ENCODE data around the gene MRPS23. TPM values are rescaled to one million over a fixed set of nuclear protein-coding genes. Genes with fewer than 3 reads are reported as not detected.

Gene MRPS23
- polyA plus RNA-seq, 2 of the 4 experiments (the other 2 are of a cell fraction) = 110 to 153 TPM

DNA sequence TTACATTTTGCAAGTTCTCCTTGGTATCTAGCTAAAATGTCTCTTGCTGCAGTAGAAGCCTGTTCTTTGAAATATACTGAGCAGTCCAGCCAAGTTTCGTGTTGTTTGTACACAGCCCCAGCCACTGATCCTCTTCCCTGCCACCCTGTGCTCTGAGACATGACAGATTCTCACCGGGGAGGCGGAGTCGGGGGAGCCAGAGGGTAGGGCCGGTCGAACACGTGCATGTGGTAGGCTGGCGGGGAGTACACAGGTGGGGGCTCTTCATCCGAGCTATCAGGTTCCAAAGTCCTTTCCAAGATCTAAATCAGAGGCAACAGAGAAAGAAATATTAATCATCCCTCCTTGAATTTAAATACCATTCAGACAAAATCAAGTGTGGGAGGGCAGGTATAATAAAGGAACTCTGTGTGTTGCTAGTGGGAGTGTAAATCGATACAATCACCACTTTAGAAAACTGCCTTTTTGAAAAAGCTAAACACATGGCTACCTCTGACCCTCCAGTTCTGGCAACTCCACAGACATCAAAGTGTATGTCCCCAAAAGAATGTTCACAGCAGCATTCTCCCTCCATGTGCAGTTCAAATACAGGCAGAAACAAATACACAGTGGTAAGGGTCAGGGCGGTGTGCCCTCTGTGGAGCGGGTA is 29.7 kb upstream of the MRPS23 start (continued):
- no peak for TF ChIP-seq GATA3 (IDR thresholded peaks at IDR 0.05; ENCODE audit: borderline replicate concordance)
- no peak for TF ChIP-seq CBX2 (IDR thresholded peaks at IDR 0.05; ENCODE audit: borderline replicate concordance, low read depth)
- TF ChIP-seq RARB (CRISPR knock-in tag; IDR thresholded peaks at IDR 0.05) = no peak
- TF ChIP-seq HEYL (CRISPR knock-in tag; IDR thresholded peaks at IDR 0.05) = no peak
- no peak for TF ChIP-seq POLR2AphosphoS2 (conservative IDR thresholded peaks at IDR 0.05; ENCODE audit: low read length)
- no peak for TF ChIP-seq BCL3 (IDR thresholded peaks at IDR 0.05)
- 0 out of 4 replicates have a peak, but pooled peaks of 1 of the 2 experiments have one; percentile 8 for TF ChIP-seq CEBPB (IDR thresholded peaks at IDR 0.05)
- TF ChIP-seq SREBF2 (IDR thresholded peaks at IDR 0.05) = no peak
- TF ChIP-seq, protein P1, sequence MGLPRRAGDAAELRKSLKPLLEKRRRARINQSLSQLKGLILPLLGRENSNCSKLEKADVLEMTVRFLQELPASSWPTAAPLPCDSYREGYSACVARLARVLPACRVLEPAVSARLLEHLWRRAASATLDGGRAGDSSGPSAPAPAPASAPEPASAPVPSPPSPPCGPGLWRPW (IDR thresholded peaks at IDR 0.05) = no peak
- TF ChIP-seq NFE2L2 (conservative IDR thresholded peaks at IDR 0.05; ENCODE audit: low read length) = no peak
- no peak for TF ChIP-seq MAZ (IDR thresholded peaks at IDR 0.05; ENCODE audit: borderline replicate concordance, low read depth, low read length)
- TF ChIP-seq ZC3H11A (IDR thresholded peaks at IDR 0.05) = no peak
- TF ChIP-seq USF2 (IDR thresholded peaks at IDR 0.05) = 0 out of 2 replicates have a peak, but pooled peaks have one; percentile 10
- TF ChIP-seq FOSB (CRISPR knock-in tag; IDR thresholded peaks at IDR 0.05) = 0 out of 2 replicates have a peak, but pooled peaks have one; percentile 17
- TF ChIP-seq, protein P2, sequence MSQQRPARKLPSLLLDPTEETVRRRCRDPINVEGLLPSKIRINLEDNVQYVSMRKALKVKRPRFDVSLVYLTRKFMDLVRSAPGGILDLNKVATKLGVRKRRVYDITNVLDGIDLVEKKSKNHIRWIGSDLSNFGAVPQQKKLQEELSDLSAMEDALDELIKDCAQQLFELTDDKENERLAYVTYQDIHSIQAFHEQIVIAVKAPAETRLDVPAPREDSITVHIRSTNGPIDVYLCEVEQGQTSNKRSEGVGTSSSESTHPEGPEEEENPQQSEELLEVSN (IDR thresholded peaks at IDR 0.05; ENCODE audit: borderline replicate concordance, low read depth) = no peak
- TF ChIP-seq SMC3 (IDR thresholded peaks at IDR 0.05) = no peak; the same call in 2 of the 3 replicates
- TF ChIP-seq RAD21 (conservative IDR thresholded peaks at IDR 0.05 in 1 of 2, IDR thresholded peaks at IDR 0.05 in 1 of 2) = peak in 1 of 2 experiments; percentile 4; a peak in 1 of 5 replicates
- TF ChIP-seq ESRRA (IDR thresholded peaks at IDR 0.05; ENCODE audit: borderline replicate concordance, low read length) = 0 out of 2 replicates have a peak, but pooled peaks have one; percentile 19

DNA sequence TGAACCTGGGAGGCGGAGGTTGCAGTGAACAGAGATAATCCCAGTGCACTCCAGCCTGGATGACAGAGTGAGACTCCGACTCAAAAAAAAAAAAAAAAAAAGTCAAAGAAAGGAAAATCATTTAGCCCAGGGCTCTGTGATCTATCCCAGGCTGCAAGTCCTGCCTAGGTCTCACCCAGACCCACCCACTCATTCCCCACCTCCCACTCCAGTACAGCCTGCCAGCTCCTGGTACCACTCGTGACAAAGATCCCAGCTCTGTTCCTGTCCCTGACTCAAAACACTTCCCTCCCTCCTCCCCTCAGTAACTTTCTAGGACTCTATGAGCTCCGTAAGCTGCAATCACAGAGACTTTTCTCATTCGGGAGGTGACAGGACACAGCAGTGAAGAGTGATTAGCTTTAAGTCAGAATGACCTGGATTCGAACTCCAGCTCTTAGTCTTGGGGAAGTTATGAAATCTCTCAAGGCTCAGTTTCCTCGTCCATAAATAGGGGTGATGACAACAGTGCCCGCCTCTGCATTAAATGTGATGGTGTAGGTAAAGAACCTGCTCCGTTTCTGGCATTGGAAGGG is 28.0 kb upstream of the MRPS23 start:
- DNase-seq (ENCODE audit: low read depth in 1 of 2, low spot score in 1 of 2) (no peak), FAIRE-seq (no peak), ATAC-seq (no peak)
- TF ChIP-seq RNF2 (IDR thresholded peaks at IDR 0.05; ENCODE audit: borderline replicate concordance, low read depth) (no peak), FOSB (CRISPR knock-in tag; IDR thresholded peaks at IDR 0.05) (no peak), ATOH8 (CRISPR knock-in tag; IDR thresholded peaks at IDR 0.05; ENCODE audit: low read depth) (no peak), REST (IDR thresholded peaks at IDR 0.05) (no peak), SREBF2 (IDR thresholded peaks at IDR 0.05) (no peak), FOXS1 (CRISPR knock-in tag; IDR thresholded peaks at IDR 0.05) (no peak), JUN (IDR thresholded peaks at IDR 0.05) (no peak), RARB (CRISPR knock-in tag; IDR thresholded peaks at IDR 0.05) (no peak), FOSL2 (IDR thresholded peaks at IDR 0.05) (no peak), FOSL2 (CRISPR knock-in tag; IDR thresholded peaks at IDR 0.05) (no peak), MAZ (IDR thresholded peaks at IDR 0.05; ENCODE audit: borderline replicate concordance, low read depth, low read length) (no peak), KDM1A (IDR thresholded peaks at IDR 0.05; ENCODE audit: low read depth) (no peak), RFX5 (IDR thresholded peaks at IDR 0.05) (no peak), HEYL (CRISPR knock-in tag; IDR thresholded peaks at IDR 0.05) (no peak)
- TF ChIP-seq, protein P1 (IDR thresholded peaks at IDR 0.05) = no peak
- Histone ChIP-seq H3K27ac (peak overlapping the region; percentile 92 to 95), H3K4me1 (peaks cover 100% of the 10 kb centered on the region), H3K9me3 (no peaks in the 10 kb centered on the region), H3K4me3 (no peak overlapping the region), H3K4me2 (peak overlapping the region; percentile 64)
- WGBS (ENCODE audit: missing lambda C conversion rate) = 73% methylated on average over 9 of the region's 9 CpGs
- ChIA-PET CTCF (interaction anchor here (1.1 to 48.7 kb wide), 9 partner anchors 17 to 123 kb away, joined by 3 to 1377 read pairs (median 8); partner anchors contain the start of genes CUEDC1, MRPS23, SRSF1 and VEZF1), POLR2A (interaction anchor here (1.0 to 3.1 kb wide), 5 partner anchors 8 to 112 kb away, joined by 3 to 15 read pairs (median 8); no protein-coding TSS in a partner anchor)

All from A549 (cell line).